HCT116 (cell line): ENCODE data around the gene MPP2.

ENCODE experiments used
- ATF3 ChIP-seq: IDR thresholded peaks from 2 replicates; pipeline ENCODE4 v1.6.1; 2012
- CEBPB ChIP-seq: IDR thresholded peaks from 2 replicates; pipeline ENCODE4 v1.6.1; 2012; ENCODE audit warnings: low read depth
- CTCF ChIP-seq, 3 experiments: fragments of 200-600 bp in 1 of 3; sonication (generic) in 1 of 3; IDR thresholded peaks in 2 of 3; conservative IDR thresholded peaks in 1 of 3; 2 replicates each; pipeline ENCODE4 v1.5.1; 2012 to 2017; ENCODE audit warnings: low read depth in 2 of 3, low read length in 2 of 3, antibody characterized with exemption in 1 of 3, borderline replicate concordance in 1 of 3, control low read depth in 1 of 3, mild to moderate bottlenecking in 1 of 3, mixed read lengths in 1 of 3, mixed run types in 1 of 3, moderate library complexity in 1 of 3; ENCODE audit not compliant: insufficient read depth in 1 of 3
- EGR1 ChIP-seq: IDR thresholded peaks from 2 replicates; pipeline ENCODE4 v1.6.1; 2012; ENCODE audit warnings: low read depth
- ELF1 ChIP-seq: IDR thresholded peaks from 2 replicates; pipeline ENCODE4 v1.6.1; 2012; ENCODE audit warnings: low read depth, borderline replicate concordance
- EZH2 ChIP-seq: fragments of 200-600 bp; sonication (generic); IDR thresholded peaks from 2 replicates; pipeline ENCODE4 v1.6.1; 2017; ENCODE audit warnings: antibody characterized with exemption, mixed run types
- EZH2phosphoT487 ChIP-seq: fragments of 200-600 bp; IDR thresholded peaks from 2 replicates; pipeline ENCODE4 v1.6.1; 2018; ENCODE audit warnings: antibody characterized with exemption, borderline replicate concordance
- MAX ChIP-seq: IDR thresholded peaks from 2 replicates; pipeline ENCODE4 v1.6.1; 2012
- POLR2A ChIP-seq: IDR thresholded peaks from 2 replicates; pipeline ENCODE4 v1.7.0; 2011; ENCODE audit warnings: borderline replicate concordance; ENCODE audit not compliant: insufficient read depth, insufficient read length; ENCODE audit errors: extremely low read depth
- POLR2AphosphoS5 ChIP-seq: IDR thresholded peaks from 2 replicates; pipeline ENCODE4 v1.6.1; 2011; ENCODE audit warnings: mild to moderate bottlenecking, low read depth, low read length, moderate library complexity
- RAD21 ChIP-seq: IDR thresholded peaks from 2 replicates; pipeline ENCODE4 v1.6.1; 2012; ENCODE audit warnings: low read depth, mild to moderate bottlenecking
- REST ChIP-seq: IDR thresholded peaks from 2 replicates; pipeline ENCODE4 v1.6.1; 2012; ENCODE audit warnings: low read depth
- SIN3A ChIP-seq: IDR thresholded peaks from 2 replicates; pipeline ENCODE4 v1.6.1; 2012; ENCODE audit warnings: low read depth
- YY1 ChIP-seq: IDR thresholded peaks from 2 replicates; pipeline ENCODE4 v1.6.1; 2011; ENCODE audit warnings: low read length, low read depth, moderate library complexity, mild to moderate bottlenecking; ENCODE audit not compliant: insufficient replicate concordance; ENCODE audit errors: extremely low read depth

GRCh38 chr17:43915559-43915958 lies 8.2 kb upstream of the MPP2 start:
- no peak for TF ChIP-seq RAD21
- no peak for TF ChIP-seq CEBPB
- TF ChIP-seq CTCF (IDR thresholded peaks at IDR 0.05 in 2 of 3, conservative IDR thresholded peaks at IDR 0.05 in 1 of 3; ENCODE audit: borderline replicate concordance in 1 of 3, insufficient read depth in 1 of 3, low read depth in 2 of 3, low read length in 2 of 3), result no peak
- TF ChIP-seq ATF3, result no peak
- no peak for TF ChIP-seq POLR2AphosphoS5
- no peak for TF ChIP-seq SIN3A
- no peak for TF ChIP-seq MAX
- no peak for TF ChIP-seq EZH2phosphoT487
- no peak for TF ChIP-seq POLR2A
- no peak for TF ChIP-seq REST
- no peak for TF ChIP-seq EZH2
- TF ChIP-seq EGR1, result no peak
- no peak for TF ChIP-seq ELF1
- TF ChIP-seq YY1, result no peak
